ENCODE results near the gene RARRES1. TPM values are rescaled to one million over a fixed set of nuclear protein-coding genes. Genes with fewer than 3 reads are reported as not detected.

Gene RARRES1
- total and polyA plus RNA-seq, 2 experiments from 2014 or later: 0.33 to 0.56 TPM

- Histone ChIP-seq H3K27ac (no peak overlapping the region), H3K27me3 (no peaks in the 10 kb centered on the region), H3K36me3 (no peaks in the 10 kb centered on the region), H3K4me3 (no peak overlapping the region), H3K4me1 (ENCODE audit: low read depth) (no peaks in the 10 kb centered on the region), H3K9me3 (ENCODE audit: low read depth) (no peaks in the 10 kb centered on the region)
- DNase-seq (ENCODE audit: low read depth in 1 of 2, low spot score in 1 of 2): no peak
- no peak for TF ChIP-seq CTCF (IDR thresholded peaks at IDR 0.05; ENCODE audit: low read depth, low read length)
Measured at GRCh38 chr3:158771982-158772381, 39.7 kb upstream of the RARRES1 start.

DNA sequence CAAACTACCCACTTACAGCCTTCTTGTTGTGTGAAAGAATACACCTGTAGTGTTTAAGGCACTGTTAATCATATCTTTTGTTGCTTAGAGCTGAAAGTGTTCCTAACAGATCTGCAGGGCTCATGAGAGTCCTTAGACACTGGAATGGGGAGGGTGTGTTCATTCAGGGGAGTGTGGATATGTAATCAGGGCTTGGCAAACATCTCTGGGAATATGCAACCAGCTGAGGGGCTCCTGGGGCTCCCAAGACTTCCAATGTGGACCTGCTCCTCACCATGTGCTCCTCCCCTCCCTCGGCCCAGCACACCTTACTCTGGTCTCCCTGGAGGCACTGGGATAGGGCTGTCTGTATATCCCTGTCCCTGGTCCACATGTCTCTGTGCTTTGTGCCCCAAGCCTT lies 39.3 kb upstream of the RARRES1 start:
- Histone ChIP-seq H3K27ac (no peak overlapping the region), H3K4me3 (no peak overlapping the region), H3K4me1 (ENCODE audit: low read depth) (no peaks in the 10 kb centered on the region), H3K9me3 (ENCODE audit: low read depth) (no peaks in the 10 kb centered on the region), H3K36me3 (no peaks in the 10 kb centered on the region), H3K27me3 (no peaks in the 10 kb centered on the region)
- no peak for TF ChIP-seq CTCF (IDR thresholded peaks at IDR 0.05; ENCODE audit: low read depth, low read length)
- DNase-seq (ENCODE audit: low read depth in 1 of 2, low spot score in 1 of 2): no peak

DNA sequence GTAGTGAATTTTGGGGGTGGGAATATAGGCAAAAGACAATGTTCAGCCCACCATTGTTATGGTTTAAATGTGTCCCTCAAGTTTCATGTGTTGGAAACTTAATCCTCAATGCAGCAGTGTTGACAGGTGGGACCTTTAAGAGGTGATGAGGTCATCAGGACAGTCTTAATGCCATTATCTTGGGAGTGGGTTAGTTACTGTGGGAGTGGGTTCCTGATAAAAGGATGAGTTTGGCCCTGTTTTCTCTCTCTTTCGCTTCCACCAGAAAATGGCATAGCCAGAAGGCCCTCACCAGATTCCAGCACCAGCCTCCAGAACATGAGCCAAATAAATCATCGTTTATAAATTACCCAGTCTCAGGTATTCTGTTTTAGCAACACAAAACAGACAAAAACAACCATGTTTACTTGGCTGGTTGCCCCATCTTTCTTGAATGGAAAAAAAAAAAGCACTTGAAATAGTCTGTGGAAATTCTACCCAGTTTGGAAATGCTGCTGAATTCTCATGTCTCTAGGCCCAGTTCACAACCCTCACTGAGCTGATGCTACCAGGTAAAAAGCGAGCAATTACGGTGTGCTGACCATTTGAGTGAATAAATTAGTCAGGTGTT lies 38.6 kb upstream of the RARRES1 start:
- H3K27ac ChIP-seq: no peak overlapping the region
- no peaks in the 10 kb centered on the region for H3K27me3 ChIP-seq
- no peak for TF ChIP-seq CTCF (IDR thresholded peaks at IDR 0.05; ENCODE audit: low read depth, low read length)
- DNase-seq (ENCODE audit: low read depth in 1 of 2, low spot score in 1 of 2): no peak
- H3K4me3 ChIP-seq: no peak overlapping the region
- H3K36me3 ChIP-seq: no peaks in the 10 kb centered on the region
- H3K4me1 ChIP-seq (ENCODE audit: low read depth): no peaks in the 10 kb centered on the region
- H3K9me3 ChIP-seq (ENCODE audit: low read depth): no peaks in the 10 kb centered on the region

DNA sequence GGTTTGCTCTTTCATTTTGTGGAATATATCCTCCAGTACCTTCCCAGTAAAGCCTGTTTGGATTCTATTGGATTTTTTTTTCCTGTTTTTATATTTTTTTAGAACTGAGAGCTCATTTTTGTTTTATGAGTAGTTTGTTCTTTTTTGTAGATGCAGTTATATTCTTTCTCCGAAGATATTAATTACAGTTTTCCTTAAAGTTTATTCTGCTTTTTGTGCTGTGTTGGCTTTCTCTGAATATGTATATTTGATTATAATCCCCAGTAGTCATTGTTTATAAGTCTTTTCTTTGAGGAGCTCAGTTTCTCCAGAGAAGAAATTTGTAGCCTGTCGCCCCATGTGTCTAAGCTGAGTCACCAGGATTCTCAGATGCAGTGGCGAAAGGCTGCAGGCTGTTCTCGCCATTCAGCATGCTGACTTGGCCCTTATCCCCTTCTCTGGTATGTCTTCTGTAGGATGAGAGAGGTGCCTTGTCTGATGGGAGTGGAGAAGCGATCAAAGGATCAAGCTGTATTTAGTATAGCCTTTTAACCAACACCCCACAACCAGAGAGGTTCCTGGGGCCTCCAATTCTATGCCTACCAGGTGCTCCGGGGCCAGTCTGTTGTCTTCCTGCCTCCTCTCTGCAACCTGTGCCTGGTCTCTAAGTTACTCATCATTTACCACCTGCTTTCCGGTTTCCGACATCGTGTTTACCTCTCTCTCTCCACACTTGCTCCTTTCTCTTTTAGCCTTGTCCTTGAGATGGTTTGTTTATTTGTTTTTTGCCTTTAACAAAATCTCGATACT lies 37.9 kb upstream of the RARRES1 start:
- no peaks in the 10 kb centered on the region for H3K9me3 ChIP-seq (ENCODE audit: low read depth)
- H3K27me3 ChIP-seq: no peaks in the 10 kb centered on the region
- no peak overlapping the region for H3K4me3 ChIP-seq
- TF ChIP-seq CTCF (IDR thresholded peaks at IDR 0.05; ENCODE audit: low read depth, low read length): no peak
- H3K4me1 ChIP-seq (ENCODE audit: low read depth): no peaks in the 10 kb centered on the region
- peak in 1 of 2 donors; percentile 76 for DNase-seq (ENCODE audit: low read depth in 1 of 2, low spot score in 1 of 2)
- H3K36me3 ChIP-seq: no peaks in the 10 kb centered on the region
- H3K27ac ChIP-seq: no peak overlapping the region

- H3K4me3 ChIP-seq: no peak overlapping the region
- no peaks in the 10 kb centered on the region for H3K9me3 ChIP-seq (ENCODE audit: low read depth)
- H3K27me3 ChIP-seq: no peaks in the 10 kb centered on the region
- DNase-seq (ENCODE audit: low read depth in 1 of 2, low spot score in 1 of 2): peak in 1 of 2 donors; percentile 66
- H3K4me1 ChIP-seq (ENCODE audit: low read depth): no peaks in the 10 kb centered on the region
- no peak overlapping the region for H3K27ac ChIP-seq
- no peaks in the 10 kb centered on the region for H3K36me3 ChIP-seq
- no peak for TF ChIP-seq CTCF (IDR thresholded peaks at IDR 0.05; ENCODE audit: low read depth, low read length)
Measured at GRCh38 chr3:158769549-158769948, 37.3 kb upstream of the RARRES1 start.

Data from cardiac muscle cell (in vitro differentiated cells and primary cell).